Trophoblast cell (in vitro differentiated cells and primary cell): ENCODE results near the gene BICD2.

ENCODE experiments used
- DNase-seq, 2 donors: peaks; one replicate each; pipeline ENCODE4 v3.0.0-alpha.2; 2016
- H2AFZ ChIP-seq: 2 replicates; pipeline ENCODE4 v1.6.1; 2013; ENCODE audit warnings: low read length, moderate library complexity, mild to moderate bottlenecking; ENCODE audit not compliant: insufficient read depth, poor library complexity
- H2AK5ac ChIP-seq: 2 replicates; pipeline ENCODE4 v1.6.1; 2013; ENCODE audit warnings: mild to moderate bottlenecking, low read length
- H2BK120ac ChIP-seq: 2 replicates; pipeline ENCODE4 v1.6.1; 2013; ENCODE audit warnings: low read length, mild to moderate bottlenecking, moderate library complexity; ENCODE audit not compliant: insufficient read depth, poor library complexity
- H2BK12ac ChIP-seq: 2 replicates; pipeline ENCODE4 v1.6.1; 2013; ENCODE audit warnings: mild to moderate bottlenecking, low read length, moderate library complexity
- H2BK5ac ChIP-seq: 2 replicates; pipeline ENCODE4 v1.6.1; 2013; ENCODE audit warnings: low read length, low read depth, moderate library complexity, mild to moderate bottlenecking; ENCODE audit not compliant: poor library complexity
- H3K14ac ChIP-seq: 2 replicates; pipeline ENCODE4 v1.6.1; 2013; ENCODE audit warnings: mild to moderate bottlenecking, low read length
- H3K18ac ChIP-seq: 2 replicates; pipeline ENCODE4 v1.6.1; 2013; ENCODE audit warnings: mild to moderate bottlenecking, low read length
- H3K23ac ChIP-seq: 2 replicates; pipeline ENCODE4 v1.6.1; 2013; ENCODE audit warnings: low read length
- H3K27ac ChIP-seq: 2 replicates; pipeline ENCODE4 v1.5.1; 2013; ENCODE audit warnings: low read depth, mild to moderate bottlenecking, inconsistent platforms, low read length, moderate library complexity
- H3K27me3 ChIP-seq: 2 replicates; pipeline ENCODE4 v1.6.1; 2013; ENCODE audit warnings: inconsistent platforms, mild to moderate bottlenecking, low read length, moderate library complexity; ENCODE audit not compliant: insufficient read depth
- H3K36me3 ChIP-seq, 2 experiments: 1 replicate in 1 of 2; 2 replicates in 1 of 2; pipeline ENCODE4 v1.6.1; 2013; ENCODE audit warnings: low read length in 2 of 2, mild to moderate bottlenecking in 2 of 2, moderate library complexity in 1 of 2; ENCODE audit not compliant: insufficient read depth in 2 of 2, control insufficient read depth in 1 of 2
- H3K4ac ChIP-seq: 2 replicates; pipeline ENCODE4 v1.6.1; 2013; ENCODE audit warnings: low read depth, mild to moderate bottlenecking, low read length, moderate library complexity
- H3K4me1 ChIP-seq, 2 experiments: 1 replicate in 1 of 2; 2 replicates in 1 of 2; pipeline ENCODE4 v1.6.1; 2013; ENCODE audit warnings: low read length in 2 of 2, mild to moderate bottlenecking in 2 of 2, moderate library complexity in 1 of 2; ENCODE audit not compliant: insufficient read depth in 2 of 2, control insufficient read depth in 1 of 2
- H3K4me2 ChIP-seq: 2 replicates; pipeline ENCODE4 v1.6.1; 2013; ENCODE audit warnings: inconsistent platforms, mild to moderate bottlenecking, low read length, moderate library complexity
- H3K4me3 ChIP-seq: 2 replicates; pipeline ENCODE4 v1.5.1; 2013; ENCODE audit warnings: mild to moderate bottlenecking, low read depth, low read length, inconsistent platforms
- H3K79me1 ChIP-seq: one replicate; pipeline ENCODE4 v1.6.1; 2013; ENCODE audit warnings: low read length
- H3K79me2 ChIP-seq: 2 replicates; pipeline ENCODE4 v1.6.1; 2013; ENCODE audit warnings: low read length, mild to moderate bottlenecking; ENCODE audit not compliant: control insufficient read depth, insufficient read depth, poor library complexity
- H3K9ac ChIP-seq: 2 replicates; pipeline ENCODE4 v1.6.1; 2013; ENCODE audit warnings: mild to moderate bottlenecking, low read length
- H3K9me3 ChIP-seq: 2 replicates; pipeline ENCODE4 v1.6.1; 2013; ENCODE audit warnings: low read depth, mild to moderate bottlenecking, control low read depth, inconsistent platforms, low read length; ENCODE audit not compliant: insufficient read depth
- H4K12ac ChIP-seq: 2 replicates; pipeline ENCODE4 v1.6.1; 2013; ENCODE audit warnings: low read depth, mild to moderate bottlenecking, low read length, moderate library complexity
- H4K8ac ChIP-seq: 2 replicates; pipeline ENCODE4 v1.6.1; 2013; ENCODE audit warnings: low read depth, mild to moderate bottlenecking, low read length, moderate library complexity
- H4K91ac ChIP-seq: one replicate; pipeline ENCODE4 v1.6.1; 2013; ENCODE audit warnings: low read depth, mild to moderate bottlenecking, low read length, moderate library complexity
- WGBS: extraction: QIAGEN DNeasy Blood & Tissue Kit; methylation state at CpG from one replicate; pipeline ENCODE4 v1.1.7; 2013; ENCODE audit warnings: missing lambda C conversion rate; ENCODE audit not compliant: insufficient read length, insufficient coverage; ENCODE audit errors: extremely low coverage; 5-methylcytosine and 5-hydroxymethylcytosine counted together

BICD2 gene

GRCh38 chr9:92665836-92666235 lies 98.8 kb downstream of the BICD2 start:
- peaks cover 9 to 17% of the 10 kb centered on the region in 2 experiments for H3K4me1 ChIP-seq

GRCh38 chr9:92664394-92665152 lies 100.1 kb downstream of the BICD2 start:
- WGBS = no CpG with 5 or more reads among the region's 13 CpGs
- no peak overlapping the region for H4K12ac ChIP-seq
- H2AK5ac ChIP-seq = no peak overlapping the region
- H3K4me1 ChIP-seq = peaks cover 9 to 17% of the 10 kb centered on the region in 2 experiments
- peak overlapping the region; percentile 25 for H3K4ac ChIP-seq
- peak overlapping the region; percentile 16 for H4K91ac ChIP-seq
- no peak overlapping the region for H3K4me2 ChIP-seq
- peak overlapping the region; percentile 37 for H3K18ac ChIP-seq
- no peak overlapping the region for H2AFZ ChIP-seq
- H3K79me2 ChIP-seq = peaks cover 9% of the 10 kb centered on the region
- no peak overlapping the region for H3K14ac ChIP-seq
- no peak overlapping the region for H2BK120ac ChIP-seq
- H3K79me1 ChIP-seq = peaks cover 4% of the 10 kb centered on the region
- H3K9me3 ChIP-seq = no peaks in the 10 kb centered on the region
- DNase-seq = no peak
- H3K36me3 ChIP-seq = peaks cover 10 to 21% of the 10 kb centered on the region in 2 experiments
- no peak overlapping the region for H3K9ac ChIP-seq
- H3K27me3 ChIP-seq = no peaks in the 10 kb centered on the region
- no peak overlapping the region for H3K27ac ChIP-seq
- no peak overlapping the region for H3K23ac ChIP-seq
- H4K8ac ChIP-seq = no peak overlapping the region
- no peak overlapping the region for H2BK12ac ChIP-seq
- no peak overlapping the region for H2BK5ac ChIP-seq
- no peak overlapping the region for H3K4me3 ChIP-seq

More at GRCh38 chr9:92665836-92666235, 98.8 kb downstream of the BICD2 start:
- Histone ChIP-seq H3K79me2 (peaks cover 15% of the 10 kb centered on the region), H2AFZ (no peak overlapping the region), H4K12ac (no peak overlapping the region), H3K4me2 (no peak overlapping the region), H3K9me3 (no peaks in the 10 kb centered on the region), H3K27me3 (no peaks in the 10 kb centered on the region), H2AK5ac (no peak overlapping the region), H4K91ac (no peak overlapping the region), H3K18ac (no peak overlapping the region), H2BK12ac (no peak overlapping the region), H3K23ac (no peak overlapping the region), H3K79me1 (peaks cover 11% of the 10 kb centered on the region), H3K27ac (no peak overlapping the region), H4K8ac (no peak overlapping the region), H3K9ac (no peak overlapping the region), H2BK120ac (no peak overlapping the region), H3K4me3 (no peak overlapping the region), H3K36me3 (peaks cover 10 to 21% of the 10 kb centered on the region in 2 experiments), H3K14ac (no peak overlapping the region), H3K4ac (no peak overlapping the region), H2BK5ac (no peak overlapping the region)
- no CpG with 5 or more reads among the region's 3 CpGs for WGBS
- DNase-seq = peak in 1 of 2 donors; percentile 48

- WGBS = no CpG with 5 or more reads among the region's 10 CpGs
- H3K4me2 ChIP-seq = no peak overlapping the region
- no peak overlapping the region for H3K4ac ChIP-seq
- DNase-seq = no peak
- no peak overlapping the region for H3K14ac ChIP-seq
- H2BK120ac ChIP-seq = no peak overlapping the region
- no peak overlapping the region for H2AFZ ChIP-seq
- H3K79me1 ChIP-seq = no peaks in the 10 kb centered on the region
- H3K27ac ChIP-seq = no peak overlapping the region
- no peaks in the 10 kb centered on the region for H3K27me3 ChIP-seq
- H2BK12ac ChIP-seq = no peak overlapping the region
- no peak overlapping the region for H3K4me3 ChIP-seq
- H3K23ac ChIP-seq = no peak overlapping the region
- H3K9ac ChIP-seq = no peak overlapping the region
- no peak overlapping the region for H2AK5ac ChIP-seq
- peaks cover 9 to 16% of the 10 kb centered on the region in 2 experiments for H3K4me1 ChIP-seq
- H4K12ac ChIP-seq = no peak overlapping the region
- peaks cover 10 to 21% of the 10 kb centered on the region in 2 experiments for H3K36me3 ChIP-seq
- H2BK5ac ChIP-seq = no peak overlapping the region
- no peak overlapping the region for H4K8ac ChIP-seq
- H3K18ac ChIP-seq = peak overlapping the region; percentile 37
- no peak overlapping the region for H4K91ac ChIP-seq
- no peaks in the 10 kb centered on the region for H3K9me3 ChIP-seq
- peaks cover 7% of the 10 kb centered on the region for H3K79me2 ChIP-seq
Observed at GRCh38 chr9:92663951-92664350, 100.7 kb downstream of the BICD2 start.

GRCh38 chr9:92663126-92663525 lies 101.5 kb downstream of the BICD2 start:
- Histone ChIP-seq H3K18ac (no peak overlapping the region), H4K91ac (no peak overlapping the region), H3K4me3 (no peak overlapping the region), H3K4me2 (no peak overlapping the region), H3K79me2 (peaks cover 7% of the 10 kb centered on the region), H3K27ac (no peak overlapping the region), H3K14ac (no peak overlapping the region), H3K23ac (no peak overlapping the region), H3K9ac (no peak overlapping the region), H2BK120ac (no peak overlapping the region), H3K79me1 (no peaks in the 10 kb centered on the region), H4K12ac (no peak overlapping the region), H3K4me1 (peaks cover 9 to 11% of the 10 kb centered on the region in 2 experiments), H3K9me3 (no peaks in the 10 kb centered on the region), H2BK12ac (no peak overlapping the region), H3K4ac (no peak overlapping the region), H3K36me3 (peaks cover 14 to 24% of the 10 kb centered on the region in 2 experiments), H2BK5ac (no peak overlapping the region), H2AK5ac (no peak overlapping the region), H2AFZ (no peak overlapping the region), H4K8ac (no peak overlapping the region), H3K27me3 (no peaks in the 10 kb centered on the region)
- WGBS = no CpG with 5 or more reads among the region's 3 CpGs
- no peak for DNase-seq
